Breast epithelium (tissue), 4 donors: Measurements from ENCODE around the gene ANK2. TPM values are rescaled to one million over a fixed set of nuclear protein-coding genes. Genes with fewer than 3 reads are reported as not detected.

Experiments
- DNase-seq, 2 donors: peaks; one replicate each; pipeline ENCODE4 v3.0.0-alpha.2; 2019; ENCODE audit warnings: low spot score in 2 of 2
- H3K27ac ChIP-seq, 2 donors: fragments of 200-600 bp; sonication (generic) in 1 of 2; one replicate each; pipeline ENCODE4 v1.5.1; 2016 to 2019; ENCODE audit warnings: mild to moderate bottlenecking in 1 of 2
- H3K27me3 ChIP-seq, 2 donors: fragments of 200-600 bp; sonication (generic) in 1 of 2; one replicate each; pipeline versions ENCODE4 v1.5.1 to v1.6.0; 2017 to 2019; ENCODE audit warnings: control low read depth in 1 of 2, mild to moderate bottlenecking in 1 of 2
- H3K36me3 ChIP-seq: fragments of 200-600 bp; one replicate; pipeline ENCODE4 v1.5.1; 2019
- H3K4me1 ChIP-seq, 2 donors: fragments of 200-600 bp; sonication (generic); one replicate each; pipeline ENCODE4 v1.5.1; 2016 to 2019; ENCODE audit warnings: control low read depth in 1 of 2
- H3K4me3 ChIP-seq, 3 donors: fragments of 200-600 bp; sonication (generic); 1 replicate in 2 of 3; 2 replicates in 1 of 3; pipeline ENCODE4 v1.5.1; 2016 to 2019; ENCODE audit warnings: mild to moderate bottlenecking in 3 of 3, moderate library complexity in 2 of 3
- H3K9me3 ChIP-seq, 2 donors: fragments of 200-600 bp; sonication (generic) in 1 of 2; one replicate each; pipeline ENCODE4 v1.5.1; 2016 to 2019; ENCODE audit warnings: control low read depth in 1 of 2
- POLR2A ChIP-seq: fragments of 450-650 bp; IDR thresholded peaks from one replicate; pipeline ENCODE4 v1.6.1; 2016; ENCODE audit warnings: antibody characterized with exemption, mild to moderate bottlenecking, moderate library complexity
- POLR2AphosphoS5 ChIP-seq, 3 donors: sonication (generic); formaldehyde crosslinking; IDR thresholded peaks; one replicate each; pipeline ENCODE4 v1.6.1; 2017; ENCODE audit warnings: antibody characterized with exemption in 3 of 3
- intact Hi-C: fragments of 100-400 bp; cut with DNase I; formaldehyde crosslinking; loops from one replicate; pipeline ENCODE4 v1.15.1; 2023; ENCODE audit warnings: low total_unique reads
- total RNA-seq, 3 donors: library from RNA; depleted of rRNA; stranded (reverse); fragments of >200 nt; gene quantifications; one replicate each; pipeline ENCODE4 v1.1.0, GENCODE V29; 2016
- TF ChIP-seq, protein P1 (sequence below), 3 donors: fragments of 450-650 bp; IDR thresholded peaks; one replicate each; pipeline ENCODE4 v1.5.1; 2016 to 2017; ENCODE audit warnings: antibody characterized with exemption in 3 of 3, mild to moderate bottlenecking in 3 of 3, moderate library complexity in 3 of 3

ANK2 gene
- total RNA-seq, 3 donors from 2014 or later, result 22.0 to 145 (median 36.7) TPM

DNA sequence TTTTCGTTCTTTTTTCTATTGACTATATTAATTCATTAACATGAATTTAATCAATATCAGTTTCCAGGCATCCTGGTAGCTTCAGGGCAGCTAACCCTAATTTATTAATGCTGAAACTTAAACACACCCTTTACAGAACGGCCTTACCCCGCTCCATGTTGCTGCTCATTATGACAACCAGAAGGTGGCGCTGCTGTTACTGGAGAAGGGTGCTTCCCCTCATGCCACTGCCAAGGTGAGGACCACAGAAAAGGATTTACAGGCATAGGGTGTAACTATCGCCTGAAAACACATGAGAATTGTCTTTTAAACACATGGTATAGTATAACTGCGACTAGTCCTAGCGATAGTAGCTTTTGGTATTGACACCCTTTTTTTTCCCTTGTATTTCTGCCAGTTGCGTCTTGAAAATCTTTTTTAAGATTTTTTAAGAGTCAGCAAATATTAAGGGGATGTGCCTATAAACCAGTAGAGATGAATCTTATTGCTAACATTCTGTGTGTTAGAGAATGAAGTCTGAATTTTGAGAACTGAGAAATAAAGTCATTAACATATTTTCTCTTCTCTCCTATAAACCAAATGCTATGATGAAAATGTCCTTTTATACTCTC lies 229.0 kb downstream of the ANK2 start:
- no peak overlapping the region for H3K27ac ChIP-seq
- H3K27me3 ChIP-seq, result no peaks in the 10 kb centered on the region
- no peaks in the 10 kb centered on the region for H3K4me1 ChIP-seq
- H3K9me3 ChIP-seq, result no peaks in the 10 kb centered on the region
- no peak for TF ChIP-seq POLR2A
- TF ChIP-seq, protein P1, sequence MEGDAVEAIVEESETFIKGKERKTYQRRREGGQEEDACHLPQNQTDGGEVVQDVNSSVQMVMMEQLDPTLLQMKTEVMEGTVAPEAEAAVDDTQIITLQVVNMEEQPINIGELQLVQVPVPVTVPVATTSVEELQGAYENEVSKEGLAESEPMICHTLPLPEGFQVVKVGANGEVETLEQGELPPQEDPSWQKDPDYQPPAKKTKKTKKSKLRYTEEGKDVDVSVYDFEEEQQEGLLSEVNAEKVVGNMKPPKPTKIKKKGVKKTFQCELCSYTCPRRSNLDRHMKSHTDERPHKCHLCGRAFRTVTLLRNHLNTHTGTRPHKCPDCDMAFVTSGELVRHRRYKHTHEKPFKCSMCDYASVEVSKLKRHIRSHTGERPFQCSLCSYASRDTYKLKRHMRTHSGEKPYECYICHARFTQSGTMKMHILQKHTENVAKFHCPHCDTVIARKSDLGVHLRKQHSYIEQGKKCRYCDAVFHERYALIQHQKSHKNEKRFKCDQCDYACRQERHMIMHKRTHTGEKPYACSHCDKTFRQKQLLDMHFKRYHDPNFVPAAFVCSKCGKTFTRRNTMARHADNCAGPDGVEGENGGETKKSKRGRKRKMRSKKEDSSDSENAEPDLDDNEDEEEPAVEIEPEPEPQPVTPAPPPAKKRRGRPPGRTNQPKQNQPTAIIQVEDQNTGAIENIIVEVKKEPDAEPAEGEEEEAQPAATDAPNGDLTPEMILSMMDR (IDR thresholded peaks at IDR 0.05), result peak in 1 of 3 donors; percentile 40
- no peak overlapping the region for H3K4me3 ChIP-seq
- intact Hi-C loops, result no loop called here
- H3K36me3 ChIP-seq, result no peaks in the 10 kb centered on the region
- no peak for DNase-seq

DNA sequence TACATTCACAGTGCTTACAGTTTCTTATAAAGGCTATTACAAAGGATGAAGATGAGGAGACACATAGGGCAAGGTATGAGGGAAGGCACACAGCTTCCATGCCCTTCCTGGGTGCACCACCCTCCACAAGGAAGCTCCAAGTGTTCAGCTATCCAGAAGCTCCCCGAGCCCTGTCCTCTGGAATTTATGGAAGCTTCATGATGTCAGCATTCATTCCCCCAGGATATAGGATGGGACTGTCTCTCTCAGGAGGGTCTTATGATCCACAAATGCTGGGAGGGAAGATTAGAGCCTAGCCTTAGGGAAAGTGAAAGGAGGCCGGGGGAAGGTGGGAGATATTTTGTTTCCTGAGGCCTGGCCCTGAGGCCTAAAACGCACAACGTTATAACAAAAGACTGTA lies 236.0 kb downstream of the ANK2 start:
- no peak overlapping the region for H3K4me3 ChIP-seq
- no peak for TF ChIP-seq POLR2AphosphoS5 (IDR thresholded peaks at IDR 0.05)
- H3K36me3 ChIP-seq, result no peaks in the 10 kb centered on the region
- no peaks in the 10 kb centered on the region for H3K27me3 ChIP-seq
- no peaks in the 10 kb centered on the region for H3K4me1 ChIP-seq
- no peaks in the 10 kb centered on the region for H3K9me3 ChIP-seq
- DNase-seq, result no peak
- no peak overlapping the region for H3K27ac ChIP-seq
- intact Hi-C loops, result no loop called here

DNA sequence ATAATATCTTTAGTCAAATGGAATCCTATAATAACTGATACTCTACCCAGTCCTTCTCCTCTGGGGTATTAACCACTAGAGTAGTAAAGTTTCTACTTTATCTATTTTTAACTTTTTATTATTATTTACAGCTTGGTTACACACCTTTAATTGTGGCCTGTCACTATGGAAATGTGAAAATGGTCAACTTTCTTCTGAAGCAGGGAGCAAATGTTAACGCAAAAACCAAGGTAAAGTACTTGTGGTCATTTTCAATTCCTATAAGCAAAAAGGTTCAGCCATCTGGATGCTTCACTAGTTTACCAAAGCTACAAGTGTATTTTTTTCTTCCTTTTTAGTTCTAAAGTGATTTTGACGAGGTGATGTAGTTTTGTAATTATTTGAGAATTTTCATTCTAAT lies 238.8 kb downstream of the ANK2 start:
- Histone ChIP-seq H3K4me3 (no peak overlapping the region), H3K36me3 (no peaks in the 10 kb centered on the region), H3K9me3 (no peaks in the 10 kb centered on the region), H3K27ac (no peak overlapping the region), H3K4me1 (no peaks in the 10 kb centered on the region), H3K27me3 (no peaks in the 10 kb centered on the region)
- intact Hi-C loops, result no loop called here
- TF ChIP-seq POLR2A, result no peak
- TF ChIP-seq, protein P1 (IDR thresholded peaks at IDR 0.05), result no peak
- TF ChIP-seq POLR2AphosphoS5 (IDR thresholded peaks at IDR 0.05), result no peak
- DNase-seq, result no peak

DNA sequence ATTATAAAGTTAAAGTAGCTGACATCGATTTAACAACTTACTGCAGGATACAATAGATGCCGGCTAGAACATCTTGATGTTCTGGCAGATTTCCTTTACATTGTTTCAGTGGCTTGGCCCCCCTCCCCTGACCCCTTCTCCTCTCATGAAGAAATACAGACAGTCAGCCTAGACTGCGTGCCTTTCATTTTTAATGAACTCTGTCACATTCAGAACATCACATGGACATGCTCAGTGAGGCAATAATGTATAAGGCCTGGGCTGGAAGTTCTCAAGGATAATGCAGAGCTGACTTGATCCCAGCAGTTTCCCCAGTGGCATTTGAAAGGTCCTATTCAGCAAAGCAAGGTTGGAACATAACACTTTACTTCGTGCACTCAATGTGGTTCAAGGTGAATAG lies 239.2 kb downstream of the ANK2 start:
- Histone ChIP-seq H3K27ac (no peak overlapping the region), H3K9me3 (no peaks in the 10 kb centered on the region), H3K4me1 (no peaks in the 10 kb centered on the region), H3K27me3 (no peaks in the 10 kb centered on the region), H3K4me3 (no peak overlapping the region), H3K36me3 (no peaks in the 10 kb centered on the region)
- DNase-seq, result no peak
- intact Hi-C loops, result no loop called here
- TF ChIP-seq POLR2AphosphoS5 (IDR thresholded peaks at IDR 0.05) (no peak), POLR2A (no peak)
- TF ChIP-seq, protein P1 (IDR thresholded peaks at IDR 0.05), result no peak

DNA sequence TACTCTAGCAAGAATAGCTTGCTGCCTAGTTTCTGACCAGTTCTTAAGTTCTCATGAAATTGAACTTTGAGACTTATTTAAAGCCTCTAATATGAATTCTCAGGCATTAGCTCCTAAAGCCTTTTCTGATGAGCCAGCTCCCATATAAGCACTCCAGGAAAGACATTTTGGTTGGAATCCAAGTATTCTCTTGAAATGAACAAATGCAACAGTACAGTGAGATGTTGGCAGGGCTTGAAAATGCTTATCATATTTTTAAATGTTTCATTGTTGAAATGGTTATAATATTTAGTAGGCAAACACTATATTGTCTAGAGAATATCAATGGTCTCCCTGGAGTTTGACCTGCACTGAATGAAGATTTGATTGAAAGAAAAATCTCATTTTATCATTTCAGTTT lies 240.3 kb downstream of the ANK2 start:
- no peaks in the 10 kb centered on the region for H3K4me1 ChIP-seq
- H3K4me3 ChIP-seq, result no peak overlapping the region
- no peaks in the 10 kb centered on the region for H3K9me3 ChIP-seq
- H3K36me3 ChIP-seq, result no peaks in the 10 kb centered on the region
- intact Hi-C loops, result no loop called here
- no peak overlapping the region for H3K27ac ChIP-seq
- H3K27me3 ChIP-seq, result no peaks in the 10 kb centered on the region
- DNase-seq, result no peak
- TF ChIP-seq POLR2AphosphoS5 (IDR thresholded peaks at IDR 0.05) (no peak), POLR2A (no peak)
- TF ChIP-seq, protein P1 (IDR thresholded peaks at IDR 0.05), result no peak

DNA sequence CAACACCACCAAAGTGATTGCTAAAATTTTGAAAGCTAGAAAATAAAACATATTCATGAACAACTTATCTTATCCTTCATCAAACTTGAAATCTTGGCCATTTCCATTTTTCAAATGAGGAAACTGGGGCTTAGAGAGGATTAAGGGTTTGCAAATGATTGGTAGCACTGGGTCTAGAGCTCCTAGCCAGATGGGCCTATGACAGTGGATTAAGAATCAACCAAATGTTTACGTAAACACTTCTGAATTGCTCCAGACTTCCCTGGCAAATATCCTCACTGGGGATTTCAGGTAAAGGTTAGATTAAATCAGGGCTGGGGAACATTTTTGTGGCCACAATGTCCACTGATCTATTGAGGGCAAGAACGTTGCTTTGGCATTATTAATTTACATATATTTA lies 241.2 kb downstream of the ANK2 start:
- no peak for DNase-seq
- H3K27ac ChIP-seq, result no peak overlapping the region
- TF ChIP-seq POLR2A (no peak), POLR2AphosphoS5 (IDR thresholded peaks at IDR 0.05) (no peak)
- TF ChIP-seq, protein P1 (IDR thresholded peaks at IDR 0.05), result no peak
- H3K4me3 ChIP-seq, result no peak overlapping the region
- no peaks in the 10 kb centered on the region for H3K36me3 ChIP-seq
- no peaks in the 10 kb centered on the region for H3K4me1 ChIP-seq
- intact Hi-C loops, result no loop called here
- H3K9me3 ChIP-seq, result no peaks in the 10 kb centered on the region
- no peaks in the 10 kb centered on the region for H3K27me3 ChIP-seq
